ENCODE measurements around the gene HNF1B.

The HNF1B gene

DNA sequence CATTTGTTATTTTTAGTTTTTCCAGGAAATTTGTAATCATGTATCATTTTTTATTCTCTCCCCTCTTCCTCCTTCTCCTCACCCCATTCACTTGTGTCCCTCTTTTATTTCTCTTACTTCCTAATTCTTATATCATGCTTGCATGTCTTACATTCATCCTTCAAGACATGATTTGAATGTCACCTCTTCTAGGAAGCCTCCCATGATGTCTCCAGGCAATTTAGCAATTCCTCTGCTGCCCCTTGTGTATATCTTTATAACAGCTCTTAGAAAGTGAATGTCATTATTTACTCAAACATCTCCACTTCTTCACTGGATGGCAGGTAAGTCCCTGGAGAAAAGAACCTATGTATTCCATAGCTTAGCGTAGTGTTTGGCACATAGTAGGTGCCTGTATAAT is 7.8 kb downstream of the HNF1B start:
- no peak overlapping the region for H3K4me2 ChIP-seq
- H3K9ac ChIP-seq: no peak overlapping the region
- no peak overlapping the region for H3K27ac ChIP-seq
- peaks cover 0 to 6% (median 3%) of the 10 kb centered on the region in 11 experiments; a peak in 16 of 22 replicates for H3K9me3 ChIP-seq (replicated peaks in 1 of 11)
- H4K20me1 ChIP-seq: peaks cover 0 to 9% (median 3%) of the 10 kb centered on the region in 11 experiments; a peak in 10 of 22 replicates
- H3K27me3 ChIP-seq: peaks cover 29 to 46% (median 36%) of the 10 kb centered on the region in 11 experiments
- H3K4me3 ChIP-seq: no peak overlapping the region
- no peaks in the 10 kb centered on the region for H3K36me3 ChIP-seq
- no peak for TF ChIP-seq Cebpa-rat (IDR thresholded peaks at IDR 0.05)
- peaks cover 0 to 3% (median 0%) of the 10 kb centered on the region in 10 experiments; a peak in 4 of 20 replicates for H3K4me1 ChIP-seq

DNA sequence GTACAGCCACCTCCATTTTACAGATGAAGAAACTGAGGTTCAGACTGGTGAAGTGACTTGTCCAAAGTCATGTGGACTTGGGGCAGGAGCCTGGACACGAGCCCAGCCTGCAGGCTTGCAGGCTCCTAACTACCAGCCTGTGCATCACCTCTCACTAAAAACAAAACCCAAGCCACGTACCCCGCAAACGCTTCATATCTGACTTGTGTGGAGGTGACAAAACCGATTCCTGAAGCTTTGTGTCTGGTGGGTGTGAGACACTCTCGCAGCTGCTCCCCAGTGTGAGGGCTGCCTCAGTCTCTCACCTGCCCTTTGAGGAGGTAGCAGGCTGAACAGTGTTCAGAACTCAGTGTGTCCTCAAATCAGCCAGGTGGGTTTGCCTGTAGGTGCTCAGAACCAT is 8.4 kb downstream of the HNF1B start:
- Histone ChIP-seq H3K36me3 (no peaks in the 10 kb centered on the region), H3K9ac (no peak overlapping the region), H3K4me3 (no peak overlapping the region), H3K27me3 (peaks cover 22 to 39% (median 30%) of the 10 kb centered on the region in 11 experiments), H3K27ac (no peak overlapping the region), H3K9me3 (replicated peaks in 1 of 11) (no peaks in the 10 kb centered on the region), H3K4me2 (no peak overlapping the region), H3K4me1 (peaks cover 0 to 7% (median 0%) of the 10 kb centered on the region in 10 experiments; a peak in 5 of 20 replicates), H4K20me1 (peaks cover 0 to 3% (median 0%) of the 10 kb centered on the region in 11 experiments; a peak in 2 of 22 replicates)
- no peak for TF ChIP-seq Cebpa-rat (IDR thresholded peaks at IDR 0.05)

DNA sequence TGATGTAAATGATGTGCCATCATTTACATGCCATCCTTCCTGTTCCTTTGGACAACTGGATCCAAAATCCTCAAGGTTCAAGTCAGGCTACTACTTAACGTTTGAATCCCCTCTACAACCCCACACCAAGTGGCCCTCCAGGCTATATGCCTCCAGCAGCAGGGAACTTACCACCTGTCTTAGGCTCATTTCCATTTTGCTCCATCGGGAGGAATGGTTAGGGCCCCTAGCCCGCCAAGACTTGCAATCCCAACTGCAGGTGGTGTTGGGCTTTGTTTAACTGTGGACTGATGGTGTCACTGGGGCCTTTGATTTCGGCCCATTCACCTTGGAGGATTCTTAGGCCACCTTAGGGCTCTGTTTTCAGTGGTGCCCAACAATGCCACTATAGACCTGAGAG is 9.7 kb downstream of the HNF1B start:
- H3K4me2 ChIP-seq: no peak overlapping the region
- H3K27me3 ChIP-seq: peaks cover 9 to 27% (median 17%) of the 10 kb centered on the region in 11 experiments
- no peaks in the 10 kb centered on the region for H3K36me3 ChIP-seq
- no peak for TF ChIP-seq Cebpa-rat (IDR thresholded peaks at IDR 0.05)
- H3K9ac ChIP-seq: no peak overlapping the region
- H3K4me1 ChIP-seq: peaks cover 0 to 7% (median 0%) of the 10 kb centered on the region in 10 experiments; a peak in 5 of 20 replicates
- H3K9me3 ChIP-seq (replicated peaks in 1 of 11): no peaks in the 10 kb centered on the region
- H3K4me3 ChIP-seq: no peak overlapping the region
- no peaks in the 10 kb centered on the region; a peak in 1 of 22 replicates for H4K20me1 ChIP-seq
- no peak overlapping the region for H3K27ac ChIP-seq

- Histone ChIP-seq H3K4me3 (no peak overlapping the region), H4K20me1 (no peaks in the 10 kb centered on the region), H3K9ac (0 out of 22 replicates have a peak overlapping the region, but pooled peaks of 1 of the 11 experiments have one; percentile 31), H3K9me3 (replicated peaks in 1 of 11) (no peaks in the 10 kb centered on the region), H3K4me1 (peaks cover 0 to 7% (median 0%) of the 10 kb centered on the region in 10 experiments; a peak in 5 of 20 replicates), H3K27ac (no peak overlapping the region), H3K36me3 (no peaks in the 10 kb centered on the region), H3K4me2 (peak overlapping the region in 6 of 11 experiments; percentile 10 to 32 (median 22); a peak in 4 of 22 replicates), H3K27me3 (peaks cover 0 to 5% (median 0%) of the 10 kb centered on the region in 11 experiments; a peak in 3 of 22 replicates)
- TF ChIP-seq Cebpa-rat (IDR thresholded peaks at IDR 0.05): no peak
These were observed 12.5 kb downstream of the HNF1B start for GRCh38 chr17:37732316-37732715.

DNA sequence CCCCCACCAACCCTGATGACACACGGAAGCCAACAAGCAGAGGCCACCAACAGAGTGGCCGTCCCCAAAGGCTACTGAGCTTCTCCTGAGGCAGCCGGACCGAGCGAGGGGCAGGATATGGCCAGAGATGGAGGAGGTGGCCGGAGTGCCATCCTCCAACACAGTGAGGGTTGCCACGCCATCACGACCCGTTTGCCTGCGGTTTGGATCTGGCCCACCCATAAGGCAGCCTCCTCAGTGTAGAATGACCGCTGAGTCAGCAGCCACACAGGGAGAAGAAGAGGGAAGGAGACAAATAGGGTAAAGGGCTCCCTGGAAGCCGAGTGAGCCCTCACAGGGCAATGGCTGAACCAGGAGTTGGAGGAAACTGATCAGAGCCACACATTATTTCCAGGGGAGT is 13.8 kb downstream of the HNF1B start:
- H3K4me3 ChIP-seq: no peak overlapping the region
- peaks cover 0 to 7% (median 0%) of the 10 kb centered on the region in 10 experiments; a peak in 5 of 20 replicates for H3K4me1 ChIP-seq
- H3K36me3 ChIP-seq: no peaks in the 10 kb centered on the region
- no peaks in the 10 kb centered on the region for H4K20me1 ChIP-seq
- no peak overlapping the region for H3K27ac ChIP-seq
- no peak for TF ChIP-seq Cebpa-rat (IDR thresholded peaks at IDR 0.05)
- no peaks in the 10 kb centered on the region for H3K9me3 ChIP-seq (replicated peaks in 1 of 11)
- H3K27me3 ChIP-seq: peaks cover 0 to 5% (median 0%) of the 10 kb centered on the region in 11 experiments; a peak in 3 of 22 replicates
- no peak overlapping the region for H3K9ac ChIP-seq
- no peak overlapping the region for H3K4me2 ChIP-seq

DNA sequence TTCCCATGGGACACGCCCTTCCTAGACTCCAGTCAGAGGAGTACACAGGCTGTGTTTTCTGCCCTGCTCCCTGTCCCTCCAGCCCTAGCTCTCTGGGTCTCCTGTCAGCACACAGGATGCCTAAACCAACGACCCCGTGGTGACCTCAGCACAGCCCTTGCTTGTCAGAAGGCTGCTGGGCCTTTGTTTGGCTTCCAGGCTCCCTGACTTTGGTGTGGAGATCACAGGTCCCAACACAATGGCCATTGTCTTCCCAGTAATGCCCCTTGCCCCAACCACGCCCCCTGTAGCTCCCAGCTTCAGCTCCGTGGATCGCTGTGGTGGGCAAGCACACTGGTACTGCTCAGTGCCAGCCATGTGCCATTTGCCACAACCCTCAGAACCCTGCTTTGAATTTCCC is 15.0 kb downstream of the HNF1B start:
- H3K27ac ChIP-seq: no peak overlapping the region
- H3K36me3 ChIP-seq: no peaks in the 10 kb centered on the region
- TF ChIP-seq Cebpa-rat (IDR thresholded peaks at IDR 0.05): no peak
- H3K4me3 ChIP-seq: no peak overlapping the region
- 0 out of 22 replicates have a peak, but pooled peaks cover 0 to 1% (median 0%) of the 10 kb centered on the region in 11 experiments for H3K27me3 ChIP-seq
- no peaks in the 10 kb centered on the region for H3K9me3 ChIP-seq (replicated peaks in 1 of 11)
- no peak overlapping the region for H3K9ac ChIP-seq
- H3K4me1 ChIP-seq: peaks cover 0 to 7% (median 0%) of the 10 kb centered on the region in 10 experiments; a peak in 5 of 20 replicates
- no peaks in the 10 kb centered on the region for H4K20me1 ChIP-seq
- no peak overlapping the region for H3K4me2 ChIP-seq

GRCh38 chr17:37726891-37727675 is 17.8 kb downstream of the HNF1B start:
- H3K36me3 ChIP-seq: no peaks in the 10 kb centered on the region
- H3K27ac ChIP-seq: no peak overlapping the region
- no peaks in the 10 kb centered on the region for H4K20me1 ChIP-seq
- H3K4me2 ChIP-seq: no peak overlapping the region
- no peaks in the 10 kb centered on the region for H3K27me3 ChIP-seq
- TF ChIP-seq Cebpa-rat (IDR thresholded peaks at IDR 0.05): no peak
- H3K4me1 ChIP-seq: peaks cover 0 to 4% (median 0%) of the 10 kb centered on the region in 10 experiments; a peak in 5 of 20 replicates
- H3K4me3 ChIP-seq: no peak overlapping the region
- H3K9ac ChIP-seq: no peak overlapping the region
- no peaks in the 10 kb centered on the region for H3K9me3 ChIP-seq (replicated peaks in 1 of 11)

- Histone ChIP-seq H3K4me2 (no peak overlapping the region), H3K4me1 (no peaks in the 10 kb centered on the region), H3K36me3 (no peaks in the 10 kb centered on the region), H3K9ac (no peak overlapping the region), H3K4me3 (no peak overlapping the region), H3K27ac (no peak overlapping the region), H3K27me3 (no peaks in the 10 kb centered on the region), H4K20me1 (no peaks in the 10 kb centered on the region), H3K9me3 (replicated peaks in 1 of 11) (no peaks in the 10 kb centered on the region)
- TF ChIP-seq Cebpa-rat (IDR thresholded peaks at IDR 0.05): no peak
These were observed 18.6 kb downstream of the HNF1B start for GRCh38 chr17:37726248-37726647.

DNA sequence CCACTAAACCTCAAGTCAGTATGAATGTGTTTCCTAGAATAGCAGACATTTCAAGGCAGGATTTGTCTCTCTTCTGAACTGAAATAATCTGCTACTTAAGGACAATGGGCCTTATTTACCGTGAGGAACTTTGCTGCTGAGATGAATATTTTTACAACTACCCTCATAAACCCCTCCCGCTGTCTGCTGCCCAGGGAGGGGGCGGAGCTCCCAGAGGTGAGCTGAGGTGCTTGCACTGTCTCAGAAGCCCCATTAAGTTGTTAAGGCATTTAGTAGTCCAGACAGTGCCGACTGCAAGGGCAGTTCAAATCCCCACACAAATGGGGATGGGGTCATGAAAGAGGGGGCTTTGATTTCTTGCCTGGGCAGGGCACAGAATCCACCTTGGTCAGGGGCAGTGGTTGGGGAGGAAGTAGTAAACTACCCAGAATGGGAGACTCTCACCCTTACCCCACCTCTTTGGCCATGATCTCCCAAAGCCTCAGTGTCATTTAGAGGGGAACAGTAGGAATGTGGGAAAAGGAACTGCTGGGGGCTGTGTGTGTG is 19.2 kb downstream of the HNF1B start:
- Histone ChIP-seq H3K27ac (no peak overlapping the region), H3K27me3 (no peaks in the 10 kb centered on the region), H3K9me3 (replicated peaks in 1 of 11) (no peaks in the 10 kb centered on the region), H3K4me2 (no peak overlapping the region), H4K20me1 (no peaks in the 10 kb centered on the region), H3K4me1 (no peaks in the 10 kb centered on the region), H3K9ac (no peak overlapping the region), H3K4me3 (no peak overlapping the region), H3K36me3 (no peaks in the 10 kb centered on the region)
- no peak for TF ChIP-seq Cebpa-rat (IDR thresholded peaks at IDR 0.05)
